Gastrocnemius medialis (tissue), 4 donors: Measurements from ENCODE around the gene ZBTB34.

ENCODE experiments used
- CTCF ChIP-seq, 5 experiments: fragments of 450-650 bp in 3 of 5; fragments of 200-600 bp in 2 of 5; sonication (generic) in 2 of 5; IDR thresholded peaks in 4 of 5; conservative IDR thresholded peaks in 1 of 5; 1 replicate in 4 of 5; 2 replicates in 1 of 5; pipeline ENCODE4 v1.5.1; 2016 to 2019; ENCODE audit warnings: antibody characterized with exemption in 5 of 5, mild to moderate bottlenecking in 3 of 5, moderate library complexity in 3 of 5
- POLR2A ChIP-seq, 2 donors: fragments of 450-650 bp; IDR thresholded peaks; one replicate each; pipeline ENCODE4 v1.6.1; 2017; ENCODE audit warnings: antibody characterized with exemption in 2 of 2, mild to moderate bottlenecking in 2 of 2, moderate library complexity in 2 of 2

- TF ChIP-seq POLR2A (IDR thresholded peaks at IDR 0.05) (no peak), CTCF (IDR thresholded peaks at IDR 0.05 in 4 of 5, conservative IDR thresholded peaks at IDR 0.05 in 1 of 5) (no peak)
Measured at GRCh38 chr9:126859111-126859510, 1.3 kb upstream of the ZBTB34 start.
